WERI-Rb-1 (cell line): ENCODE data around the gene LEMD3.

Experiments used
- DNase-seq: peaks from one replicate; pipeline ENCODE4 v3.0.0-alpha.2; 2020
- H3K27ac ChIP-seq: fragments of 250-450 bp; sonication (Bioruptor Pico); 2 replicates; pipeline ENCODE4 v1.5.1; 2020; ENCODE audit warnings: mild to moderate bottlenecking, moderate library complexity
- H3K27me3 ChIP-seq: fragments of 250-450 bp; sonication (Bioruptor Pico); 2 replicates; pipeline ENCODE4 v1.5.1; 2021; ENCODE audit warnings: mild to moderate bottlenecking, low read depth, moderate library complexity; ENCODE audit not compliant: insufficient read depth, severe bottlenecking
- H3K36me3 ChIP-seq: fragments of 250-450 bp; sonication (Bioruptor Pico); 2 replicates; pipeline ENCODE4 v1.5.1; 2020; ENCODE audit warnings: mild to moderate bottlenecking, moderate library complexity
- H3K4me3 ChIP-seq: 2 replicates; pipeline ENCODE4 v1.5.1; 2011; ENCODE audit warnings: low read depth, mild to moderate bottlenecking, control low read depth, low read length
- H3K9me3 ChIP-seq: fragments of 250-450 bp; sonication (Bioruptor Pico); 2 replicates; pipeline ENCODE4 v1.5.1; 2021; ENCODE audit warnings: mild to moderate bottlenecking, moderate library complexity; ENCODE audit not compliant: severe bottlenecking
- CTCF ChIP-seq: IDR thresholded peaks from 2 replicates; pipeline ENCODE4 v1.5.1; 2011; ENCODE audit warnings: low read depth, mild to moderate bottlenecking, control low read depth, inconsistent platforms, low read length

The LEMD3 gene

GRCh38 chr12:65263777-65264176 is 94.4 kb downstream of the LEMD3 start:
- Histone ChIP-seq H3K9me3 (no peaks in the 10 kb centered on the region), H3K27ac (no peak overlapping the region), H3K4me3 (no peak overlapping the region), H3K27me3 (no peaks in the 10 kb centered on the region), H3K36me3 (no peaks in the 10 kb centered on the region)
- no peak for TF ChIP-seq CTCF
- no peak for DNase-seq

GRCh38 chr12:65266408-65266807 is 97.0 kb downstream of the LEMD3 start:
- Histone ChIP-seq H3K36me3 (no peaks in the 10 kb centered on the region), H3K27ac (no peak overlapping the region), H3K4me3 (no peak overlapping the region), H3K27me3 (no peaks in the 10 kb centered on the region), H3K9me3 (no peaks in the 10 kb centered on the region)
- no peak for DNase-seq
- no peak for TF ChIP-seq CTCF

- no peak for TF ChIP-seq CTCF
- no peaks in the 10 kb centered on the region for H3K36me3 ChIP-seq
- no peaks in the 10 kb centered on the region for H3K27me3 ChIP-seq
- H3K4me3 ChIP-seq, result no peak overlapping the region
- H3K9me3 ChIP-seq, result no peaks in the 10 kb centered on the region
- no peak for DNase-seq
- H3K27ac ChIP-seq, result no peak overlapping the region
Observed at GRCh38 chr12:65269603-65270002, 100.2 kb downstream of the LEMD3 start.

- DNase-seq, result no peak
- Histone ChIP-seq H3K4me3 (no peak overlapping the region), H3K9me3 (no peaks in the 10 kb centered on the region), H3K27ac (no peak overlapping the region), H3K27me3 (no peaks in the 10 kb centered on the region), H3K36me3 (peaks cover 4% of the 10 kb centered on the region; the same call in 1 of the 2 replicates)
- no peak for TF ChIP-seq CTCF
Observed at GRCh38 chr12:65274602-65275272, 105.4 kb downstream of the LEMD3 start.

- Histone ChIP-seq H3K36me3 (peaks cover 4% of the 10 kb centered on the region; the same call in 1 of the 2 replicates), H3K27me3 (no peaks in the 10 kb centered on the region), H3K27ac (no peak overlapping the region), H3K9me3 (no peaks in the 10 kb centered on the region), H3K4me3 (no peak overlapping the region)
- DNase-seq, result no peak
- no peak for TF ChIP-seq CTCF
Observed at GRCh38 chr12:65275627-65276026, 106.2 kb downstream of the LEMD3 start.
